GM12875 (cell line): Measurements from ENCODE around the gene KCTD17.

ENCODE experiments used
- H3K4me3 ChIP-seq: one replicate; pipeline ENCODE4 v1.5.1; 2011; ENCODE audit warnings: low read depth, low read length, control low read depth
- CTCF ChIP-seq: IDR thresholded peaks from 2 replicates; pipeline ENCODE4 v1.5.1; 2011; ENCODE audit warnings: low read depth, mild to moderate bottlenecking, control low read depth, inconsistent platforms, low read length, moderate library complexity, borderline replicate concordance; ENCODE audit not compliant: insufficient read depth

The KCTD17 gene

GRCh38 chr22:37057226-37057625 lies 5.7 kb downstream of the KCTD17 start:
- no peak for TF ChIP-seq CTCF
- no peak overlapping the region for H3K4me3 ChIP-seq

- no peak overlapping the region for H3K4me3 ChIP-seq
- TF ChIP-seq CTCF, result no peak
Measured at GRCh38 chr22:37057796-37058510, 6.4 kb downstream of the KCTD17 start.

- TF ChIP-seq CTCF, result no peak
- no peak overlapping the region for H3K4me3 ChIP-seq
Measured at GRCh38 chr22:37058917-37059701, 7.6 kb downstream of the KCTD17 start.

- no peak for TF ChIP-seq CTCF
- H3K4me3 ChIP-seq, result no peak overlapping the region
Measured at GRCh38 chr22:37059876-37060449, 8.4 kb downstream of the KCTD17 start.

- no peak overlapping the region for H3K4me3 ChIP-seq
- TF ChIP-seq CTCF, result no peak
Measured at GRCh38 chr22:37060801-37061610, 9.5 kb downstream of the KCTD17 start.

- TF ChIP-seq CTCF, result no peak
- H3K4me3 ChIP-seq, result no peak overlapping the region
Measured at GRCh38 chr22:37061611-37062375, 10.3 kb downstream of the KCTD17 start.
